ENCODE measurements around the gene PCDHGC5.

DNA sequence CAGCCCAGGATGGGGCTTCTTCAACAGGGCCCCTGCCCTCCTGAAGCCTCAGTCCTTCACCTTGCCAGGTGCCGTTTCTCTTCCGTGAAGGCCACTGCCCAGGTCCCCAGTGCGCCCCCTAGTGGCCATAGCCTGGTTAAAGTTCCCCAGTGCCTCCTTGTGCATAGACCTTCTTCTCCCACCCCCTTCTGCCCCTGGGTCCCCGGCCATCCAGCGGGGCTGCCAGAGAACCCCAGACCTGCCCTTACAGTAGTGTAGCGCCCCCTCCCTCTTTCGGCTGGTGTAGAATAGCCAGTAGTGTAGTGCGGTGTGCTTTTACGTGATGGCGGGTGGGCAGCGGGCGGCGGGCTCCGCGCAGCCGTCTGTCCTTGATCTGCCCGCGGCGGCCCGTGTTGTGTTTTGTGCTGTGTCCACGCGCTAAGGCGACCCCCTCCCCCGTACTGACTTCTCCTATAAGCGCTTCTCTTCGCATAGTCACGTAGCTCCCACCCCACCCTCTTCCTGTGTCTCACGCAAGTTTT is 23.6 kb downstream of the PCDHGC5 start:
- TF ChIP-seq CTCF (IDR thresholded peaks at IDR 0.05 in 4 of 5, conservative IDR thresholded peaks at IDR 0.05 in 1 of 5) (peak; percentile 76 to 93 (median 87)), POLR2A (IDR thresholded peaks at IDR 0.05) (no peak)

Data from gastrocnemius medialis (tissue), 4 donors.